HCT116 (cell line): ENCODE measurements around the gene SIGLEC5. TPM values are rescaled to one million over a fixed set of nuclear protein-coding genes. Genes with fewer than 3 reads are reported as not detected.

Experiments
- ATAC-seq: fragments of 200-7000 bp; cut with Tn5 transposase; 2 replicates; pipeline ENCODE4 v1.9.1; 2020; ENCODE audit warnings: mild to moderate bottlenecking, moderate library complexity
- BruUV-seq: library from RNA; stranded (reverse); fragments of 400-500 nt; replicated peaks from 2 replicates; lab custom pipeline; 2021; lab: Mats Ljungman, UMichigan
- CTCF ChIA-PET: fragments of 300-600 bp; sonication (Branson Sonifier 250); formaldehyde crosslinking; loops from one replicate; lab custom pipeline; 2021; ENCODE audit warnings: antibody characterized with exemption; lab: Charles Lee
- POLR2A ChIA-PET: fragments of 300-600, 350-600 bp; sonication (Branson Sonifier 250); formaldehyde crosslinking; loops from one replicate; lab custom pipeline; 2021; ENCODE audit warnings: antibody characterized with exemption; lab: Charles Lee
- RAD21 ChIA-PET, 2 experiments: fragments of 300-600 bp; sonication (Branson Sonifier 250); formaldehyde crosslinking; loops; one replicate each; lab custom pipeline; 2023; ENCODE audit warnings: low total read pairs in 2 of 2; ENCODE audit not compliant: uncharacterized antibody in 2 of 2, unreplicated experiment in 2 of 2, low non-redundant PET in 1 of 2; lab: Charles Lee
- DNase-seq: peaks from one replicate; pipeline ENCODE4 v3.0.0-alpha.2; 2010; ENCODE audit warnings: low read depth, low spot score
- H2AFZ ChIP-seq: fragments of 200-600 bp; shearing (Covaris generic), sonication (generic); 2 replicates; pipeline ENCODE4 v1.6.1; 2017; ENCODE audit warnings: low read depth, mixed run types, mixed read lengths, antibody characterized with exemption, low read length; ENCODE audit not compliant: poor library complexity, severe bottlenecking
- H3K27ac ChIP-seq: 2 replicates; pipeline ENCODE4 v1.5.1; 2012; ENCODE audit warnings: low read depth, low read length
- H3K27me3 ChIP-seq: fragments of 200-600 bp; sonication (generic); 2 replicates; pipeline ENCODE4 v1.6.1; 2016; ENCODE audit warnings: mixed run types, low read length, mixed read lengths; ENCODE audit not compliant: insufficient read depth
- H3K36me3 ChIP-seq, 2 experiments: fragments of 200-500 bp in 1 of 2; fragments of 200-600 bp in 1 of 2; sonication (Bioruptor generic) in 1 of 2; sonication (generic) in 1 of 2; 2 replicates each; pipeline versions ENCODE4 v1.5.1 to v1.6.1; 2014 to 2016; ENCODE audit warnings: low read length in 2 of 2, inconsistent platforms in 1 of 2, mixed read lengths in 1 of 2, mixed run types in 1 of 2; ENCODE audit not compliant: insufficient read depth in 2 of 2, control insufficient read depth in 1 of 2
- H3K4me1 ChIP-seq, 2 experiments: fragments of 200-600 bp in 1 of 2; sonication (generic) in 1 of 2; 2 replicates each; pipeline versions ENCODE4 v1.5.1 to v1.6.1; 2012 to 2017; ENCODE audit warnings: low read length in 2 of 2, inconsistent platforms in 1 of 2, mild to moderate bottlenecking in 1 of 2, mixed read lengths in 1 of 2, mixed run types in 1 of 2, moderate library complexity in 1 of 2; ENCODE audit not compliant: insufficient read depth in 2 of 2, control insufficient read depth in 1 of 2
- H3K4me2 ChIP-seq: fragments of 200-600 bp; sonication (generic); 2 replicates; pipeline ENCODE4 v1.6.1; 2017; ENCODE audit warnings: mixed run types, low read length, mixed read lengths
- H3K4me3 ChIP-seq, 2 experiments: fragments of 200-600 bp in 1 of 2; sonication (generic) in 1 of 2; replicated peaks in 1 of 2; 2 replicates each; pipeline ENCODE4 v1.5.1; 2011 to 2016; ENCODE audit warnings: low read length in 2 of 2, control low read depth in 1 of 2, low read depth in 1 of 2, mild to moderate bottlenecking in 1 of 2, mixed read lengths in 1 of 2, mixed run types in 1 of 2
- H3K79me2 ChIP-seq: fragments of 200-600 bp; sonication (generic); 2 replicates; pipeline ENCODE4 v1.6.1; 2017; ENCODE audit warnings: mild to moderate bottlenecking, mixed run types, low read length, moderate library complexity, mixed read lengths; ENCODE audit not compliant: insufficient read depth
- H3K9ac ChIP-seq: fragments of 200-600 bp; sonication (generic); 2 replicates; pipeline ENCODE4 v1.6.1; 2016; ENCODE audit warnings: low read length, mixed read lengths
- H3K9me2 ChIP-seq: fragments of 200-600 bp; sonication (generic), shearing (Covaris generic); 2 replicates; pipeline ENCODE4 v1.6.1; 2017; ENCODE audit warnings: mixed run types, mild to moderate bottlenecking, moderate library complexity; ENCODE audit not compliant: insufficient read depth
- H3K9me3 ChIP-seq, 2 experiments: fragments of 200-500 bp in 1 of 2; fragments of 200-600 bp in 1 of 2; sonication (Bioruptor generic) in 1 of 2; sonication (generic) in 1 of 2; 2 replicates each; pipeline ENCODE4 v1.6.1; 2014 to 2017; ENCODE audit warnings: low read length in 2 of 2, mixed read lengths in 2 of 2, inconsistent platforms in 1 of 2, low read depth in 1 of 2, mild to moderate bottlenecking in 1 of 2, mixed run types in 1 of 2, moderate library complexity in 1 of 2; ENCODE audit not compliant: control insufficient read depth in 1 of 2, insufficient read depth in 1 of 2
- H4K20me1 ChIP-seq: fragments of 200-600 bp; sonication (generic), shearing (Covaris generic); 2 replicates; pipeline ENCODE4 v1.6.1; 2017; ENCODE audit warnings: mixed run types, mild to moderate bottlenecking, moderate library complexity; ENCODE audit not compliant: insufficient read depth
- CBX3 ChIP-seq: IDR thresholded peaks from 2 replicates; pipeline ENCODE4 v1.6.1; 2012; ENCODE audit warnings: low read depth
- CEBPB ChIP-seq: IDR thresholded peaks from 2 replicates; pipeline ENCODE4 v1.6.1; 2012; ENCODE audit warnings: low read depth
- EGR1 ChIP-seq: IDR thresholded peaks from 2 replicates; pipeline ENCODE4 v1.6.1; 2012; ENCODE audit warnings: low read depth
- ELF1 ChIP-seq: IDR thresholded peaks from 2 replicates; pipeline ENCODE4 v1.6.1; 2012; ENCODE audit warnings: low read depth, borderline replicate concordance
- EZH2phosphoT487 ChIP-seq: fragments of 200-600 bp; IDR thresholded peaks from 2 replicates; pipeline ENCODE4 v1.6.1; 2018; ENCODE audit warnings: antibody characterized with exemption, borderline replicate concordance
- FOSL1 ChIP-seq: IDR thresholded peaks from 2 replicates; pipeline ENCODE4 v1.6.1; 2012; ENCODE audit warnings: low read depth
- JUND ChIP-seq: IDR thresholded peaks from 2 replicates; pipeline ENCODE4 v1.6.1; 2012
- POLR2A ChIP-seq: IDR thresholded peaks from 2 replicates; pipeline ENCODE4 v1.7.0; 2011; ENCODE audit warnings: borderline replicate concordance; ENCODE audit not compliant: insufficient read depth, insufficient read length; ENCODE audit errors: extremely low read depth
- POLR2AphosphoS5 ChIP-seq: IDR thresholded peaks from 2 replicates; pipeline ENCODE4 v1.6.1; 2011; ENCODE audit warnings: mild to moderate bottlenecking, low read depth, low read length, moderate library complexity
- SIN3A ChIP-seq: IDR thresholded peaks from 2 replicates; pipeline ENCODE4 v1.6.1; 2012; ENCODE audit warnings: low read depth
- SP1 ChIP-seq: IDR thresholded peaks from 2 replicates; pipeline ENCODE4 v1.6.1; 2012; ENCODE audit warnings: low read depth
- SRF ChIP-seq: IDR thresholded peaks from 2 replicates; pipeline ENCODE4 v1.6.1; 2012; ENCODE audit warnings: low read depth
- YY1 ChIP-seq: IDR thresholded peaks from 2 replicates; pipeline ENCODE4 v1.6.1; 2011; ENCODE audit warnings: low read length, low read depth, moderate library complexity, mild to moderate bottlenecking; ENCODE audit not compliant: insufficient replicate concordance; ENCODE audit errors: extremely low read depth
- ZFX ChIP-seq: fragments of 450-650 bp; IDR thresholded peaks from 2 replicates; pipeline ENCODE4 v1.6.1; 2017
- ZNF274 ChIP-seq: fragments of 200-500 bp; sonication (Bioruptor generic); IDR thresholded peaks from 2 replicates; pipeline ENCODE4 v1.6.1; 2014; ENCODE audit warnings: mild to moderate bottlenecking, low read depth, low read length, inconsistent platforms
- intact Hi-C: fragments of 100-400 bp; cut with micrococcal nuclease; formaldehyde crosslinking; loops from 2 replicates; pipeline ENCODE4 v1.10.0; 2022
- total RNA-seq: library from RNA; stranded (reverse); gene quantifications from one replicate; pipeline ENCODE4 v1.2.1, GENCODE V29; 2021; ENCODE audit not compliant: unreplicated experiment
- TF ChIP-seq, protein P1 (sequence below): IDR thresholded peaks from 2 replicates; pipeline ENCODE4 v1.6.1; 2012
- TF ChIP-seq, protein P2 (sequence below): IDR thresholded peaks from 2 replicates; pipeline ENCODE4 v1.6.1; 2012
- TF ChIP-seq, protein P3 (sequence below): IDR thresholded peaks from 2 replicates; pipeline ENCODE4 v1.6.1; 2011; ENCODE audit warnings: mild to moderate bottlenecking, low read length, moderate library complexity; ENCODE audit not compliant: insufficient replicate concordance; ENCODE audit errors: extremely low read depth
- TF ChIP-seq, protein P4 (sequence below), 3 experiments: fragments of 200-600 bp in 1 of 3; sonication (generic) in 1 of 3; IDR thresholded peaks in 2 of 3; conservative IDR thresholded peaks in 1 of 3; 2 replicates each; pipeline ENCODE4 v1.5.1; 2012 to 2017; ENCODE audit warnings: low read depth in 2 of 3, low read length in 2 of 3, antibody characterized with exemption in 1 of 3, borderline replicate concordance in 1 of 3, control low read depth in 1 of 3, mild to moderate bottlenecking in 1 of 3, mixed read lengths in 1 of 3, mixed run types in 1 of 3, moderate library complexity in 1 of 3; ENCODE audit not compliant: insufficient read depth in 1 of 3

The SIGLEC5 gene
- total RNA-seq, 1 experiment from 2014 or later = not detected

DNA sequence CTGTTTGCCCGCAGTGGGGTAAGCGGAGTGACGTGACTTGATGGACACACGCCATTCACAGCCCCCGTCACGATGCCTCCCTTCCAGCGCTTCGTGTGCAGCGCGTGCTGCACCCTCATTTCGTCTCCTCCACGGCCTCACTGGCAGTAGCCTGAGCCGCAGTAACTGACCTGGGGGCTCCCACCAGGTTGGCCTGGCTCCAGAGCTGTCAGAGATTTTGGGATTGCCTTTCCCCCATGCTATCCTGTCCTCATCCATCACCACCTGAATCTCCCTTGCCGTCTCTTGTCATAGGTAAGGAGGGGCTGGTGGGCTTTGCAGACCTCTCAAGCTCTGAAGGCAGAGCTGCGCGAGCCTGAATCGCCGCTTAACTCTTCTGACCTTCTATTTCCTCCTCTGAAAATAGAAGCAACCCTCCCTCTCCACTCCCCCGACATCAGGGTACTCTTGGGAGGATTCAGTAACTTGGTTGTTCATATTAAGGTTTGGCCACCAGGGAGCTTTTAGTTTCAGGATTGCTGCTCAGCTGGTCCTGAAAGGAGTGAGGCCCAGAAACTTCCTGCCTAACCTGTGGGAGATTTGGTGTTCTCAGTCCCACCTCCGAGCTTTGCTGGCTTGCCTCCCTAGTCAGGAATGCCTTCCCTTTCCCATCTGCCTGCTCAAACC, 27.9 kb downstream of the SIGLEC5 start (continued):
- TF ChIP-seq, protein P1, sequence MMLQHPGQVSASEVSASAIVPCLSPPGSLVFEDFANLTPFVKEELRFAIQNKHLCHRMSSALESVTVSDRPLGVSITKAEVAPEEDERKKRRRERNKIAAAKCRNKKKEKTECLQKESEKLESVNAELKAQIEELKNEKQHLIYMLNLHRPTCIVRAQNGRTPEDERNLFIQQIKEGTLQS = no peak
- TF ChIP-seq CEBPB (no peak), POLR2A (no peak), SRF (no peak), CBX3 (no peak), YY1 (no peak), ELF1 (no peak), POLR2AphosphoS5 (no peak)
- TF ChIP-seq, protein P2, sequence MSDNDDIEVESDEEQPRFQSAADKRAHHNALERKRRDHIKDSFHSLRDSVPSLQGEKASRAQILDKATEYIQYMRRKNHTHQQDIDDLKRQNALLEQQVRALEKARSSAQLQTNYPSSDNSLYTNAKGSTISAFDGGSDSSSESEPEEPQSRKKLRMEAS = no peak
- TF ChIP-seq, protein P3, sequence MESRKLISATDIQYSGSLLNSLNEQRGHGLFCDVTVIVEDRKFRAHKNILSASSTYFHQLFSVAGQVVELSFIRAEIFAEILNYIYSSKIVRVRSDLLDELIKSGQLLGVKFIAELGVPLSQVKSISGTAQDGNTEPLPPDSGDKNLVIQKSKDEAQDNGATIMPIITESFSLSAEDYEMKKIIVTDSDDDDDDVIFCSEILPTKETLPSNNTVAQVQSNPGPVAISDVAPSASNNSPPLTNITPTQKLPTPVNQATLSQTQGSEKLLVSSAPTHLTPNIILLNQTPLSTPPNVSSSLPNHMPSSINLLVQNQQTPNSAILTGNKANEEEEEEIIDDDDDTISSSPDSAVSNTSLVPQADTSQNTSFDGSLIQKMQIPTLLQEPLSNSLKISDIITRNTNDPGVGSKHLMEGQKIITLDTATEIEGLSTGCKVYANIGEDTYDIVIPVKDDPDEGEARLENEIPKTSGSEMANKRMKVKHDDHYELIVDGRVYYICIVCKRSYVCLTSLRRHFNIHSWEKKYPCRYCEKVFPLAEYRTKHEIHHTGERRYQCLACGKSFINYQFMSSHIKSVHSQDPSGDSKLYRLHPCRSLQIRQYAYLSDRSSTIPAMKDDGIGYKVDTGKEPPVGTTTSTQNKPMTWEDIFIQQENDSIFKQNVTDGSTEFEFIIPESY = no peak
- TF ChIP-seq, all 23 proteins: peak for 0

- ChIA-PET POLR2A (no interaction called here), CTCF (no interaction called here), RAD21 (no interaction called here)
- Histone ChIP-seq H4K20me1 (no peaks in the 10 kb centered on the region), H3K36me3 (no peaks in the 10 kb centered on the region), H3K9me2 (no peaks in the 10 kb centered on the region), H3K27ac (no peak overlapping the region), H3K27me3 (peaks cover 4% of the 10 kb centered on the region; the same call in 1 of the 2 replicates), H2AFZ (no peak overlapping the region), H3K4me2 (no peak overlapping the region), H3K79me2 (no peaks in the 10 kb centered on the region), H3K4me1 (no peaks in the 10 kb centered on the region), H3K9ac (no peak overlapping the region), H3K4me3 (no peak overlapping the region), H3K9me3 (no peaks in the 10 kb centered on the region)
- BruUV-seq = no TSS peak
- intact Hi-C loops = loop anchor here (2.0 kb wide), 1 partner anchor 60 kb away; no protein-coding TSS in a partner anchor
- ATAC-seq (no peak), DNase-seq (no peak)
- TF ChIP-seq ELF1 (no peak), CEBPB (no peak), EGR1 (no peak), EZH2phosphoT487 (no peak), FOSL1 (no peak), CBX3 (no peak), POLR2AphosphoS5 (no peak), ZNF274 (no peak), ZFX (no peak), POLR2A (no peak), JUND (no peak), SIN3A (no peak), SP1 (no peak)
- TF ChIP-seq, protein P2 = no peak
- TF ChIP-seq, protein P4, sequence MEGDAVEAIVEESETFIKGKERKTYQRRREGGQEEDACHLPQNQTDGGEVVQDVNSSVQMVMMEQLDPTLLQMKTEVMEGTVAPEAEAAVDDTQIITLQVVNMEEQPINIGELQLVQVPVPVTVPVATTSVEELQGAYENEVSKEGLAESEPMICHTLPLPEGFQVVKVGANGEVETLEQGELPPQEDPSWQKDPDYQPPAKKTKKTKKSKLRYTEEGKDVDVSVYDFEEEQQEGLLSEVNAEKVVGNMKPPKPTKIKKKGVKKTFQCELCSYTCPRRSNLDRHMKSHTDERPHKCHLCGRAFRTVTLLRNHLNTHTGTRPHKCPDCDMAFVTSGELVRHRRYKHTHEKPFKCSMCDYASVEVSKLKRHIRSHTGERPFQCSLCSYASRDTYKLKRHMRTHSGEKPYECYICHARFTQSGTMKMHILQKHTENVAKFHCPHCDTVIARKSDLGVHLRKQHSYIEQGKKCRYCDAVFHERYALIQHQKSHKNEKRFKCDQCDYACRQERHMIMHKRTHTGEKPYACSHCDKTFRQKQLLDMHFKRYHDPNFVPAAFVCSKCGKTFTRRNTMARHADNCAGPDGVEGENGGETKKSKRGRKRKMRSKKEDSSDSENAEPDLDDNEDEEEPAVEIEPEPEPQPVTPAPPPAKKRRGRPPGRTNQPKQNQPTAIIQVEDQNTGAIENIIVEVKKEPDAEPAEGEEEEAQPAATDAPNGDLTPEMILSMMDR (IDR thresholded peaks at IDR 0.05 in 2 of 3, conservative IDR thresholded peaks at IDR 0.05 in 1 of 3; ENCODE audit: borderline replicate concordance in 1 of 3, insufficient read depth in 1 of 3, low read depth in 2 of 3, low read length in 2 of 3) = no peak
These were observed 29.1 kb downstream of the SIGLEC5 start for GRCh38 chr19:51600940-51601580.
